22Rv1 (cell line): ENCODE data around the gene CD86.

Experiments
- H3K27ac ChIP-seq: fragments of 450-650 bp; 2 replicates; pipeline ENCODE4 v1.5.1; 2017
- ZFX ChIP-seq: fragments of 450-650 bp; IDR thresholded peaks from 2 replicates; pipeline ENCODE4 v1.6.1; 2017; ENCODE audit warnings: antibody characterized with exemption, borderline replicate concordance
- TF ChIP-seq, protein P1 (sequence below): fragments of 450-650 bp; IDR thresholded peaks from 2 replicates; pipeline ENCODE4 v1.5.1; 2017; ENCODE audit warnings: mild to moderate bottlenecking

CD86 gene

DNA sequence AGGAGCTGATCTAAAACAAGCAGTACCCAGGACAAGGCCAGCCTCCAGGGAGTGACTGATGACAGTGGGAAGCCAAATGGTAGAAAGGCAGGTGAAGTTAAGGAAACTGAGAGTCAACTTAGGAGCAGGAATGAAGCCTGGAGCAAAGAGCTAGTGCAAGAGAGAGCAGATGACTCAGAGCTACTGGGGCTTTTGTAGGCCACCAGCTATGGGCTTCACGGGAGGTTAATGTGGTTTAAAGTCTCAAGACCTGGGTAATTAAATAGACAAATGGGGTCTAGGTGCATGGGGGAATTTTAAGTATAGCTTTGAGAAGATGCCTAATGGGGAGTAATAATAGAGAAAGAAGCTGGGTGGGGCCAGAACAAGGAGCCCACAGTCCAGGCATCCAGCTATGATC, 3.1 kb downstream of the CD86 start:
- TF ChIP-seq, protein P1, sequence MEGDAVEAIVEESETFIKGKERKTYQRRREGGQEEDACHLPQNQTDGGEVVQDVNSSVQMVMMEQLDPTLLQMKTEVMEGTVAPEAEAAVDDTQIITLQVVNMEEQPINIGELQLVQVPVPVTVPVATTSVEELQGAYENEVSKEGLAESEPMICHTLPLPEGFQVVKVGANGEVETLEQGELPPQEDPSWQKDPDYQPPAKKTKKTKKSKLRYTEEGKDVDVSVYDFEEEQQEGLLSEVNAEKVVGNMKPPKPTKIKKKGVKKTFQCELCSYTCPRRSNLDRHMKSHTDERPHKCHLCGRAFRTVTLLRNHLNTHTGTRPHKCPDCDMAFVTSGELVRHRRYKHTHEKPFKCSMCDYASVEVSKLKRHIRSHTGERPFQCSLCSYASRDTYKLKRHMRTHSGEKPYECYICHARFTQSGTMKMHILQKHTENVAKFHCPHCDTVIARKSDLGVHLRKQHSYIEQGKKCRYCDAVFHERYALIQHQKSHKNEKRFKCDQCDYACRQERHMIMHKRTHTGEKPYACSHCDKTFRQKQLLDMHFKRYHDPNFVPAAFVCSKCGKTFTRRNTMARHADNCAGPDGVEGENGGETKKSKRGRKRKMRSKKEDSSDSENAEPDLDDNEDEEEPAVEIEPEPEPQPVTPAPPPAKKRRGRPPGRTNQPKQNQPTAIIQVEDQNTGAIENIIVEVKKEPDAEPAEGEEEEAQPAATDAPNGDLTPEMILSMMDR: no peak
- no peak for TF ChIP-seq ZFX
- no peak overlapping the region for H3K27ac ChIP-seq

DNA sequence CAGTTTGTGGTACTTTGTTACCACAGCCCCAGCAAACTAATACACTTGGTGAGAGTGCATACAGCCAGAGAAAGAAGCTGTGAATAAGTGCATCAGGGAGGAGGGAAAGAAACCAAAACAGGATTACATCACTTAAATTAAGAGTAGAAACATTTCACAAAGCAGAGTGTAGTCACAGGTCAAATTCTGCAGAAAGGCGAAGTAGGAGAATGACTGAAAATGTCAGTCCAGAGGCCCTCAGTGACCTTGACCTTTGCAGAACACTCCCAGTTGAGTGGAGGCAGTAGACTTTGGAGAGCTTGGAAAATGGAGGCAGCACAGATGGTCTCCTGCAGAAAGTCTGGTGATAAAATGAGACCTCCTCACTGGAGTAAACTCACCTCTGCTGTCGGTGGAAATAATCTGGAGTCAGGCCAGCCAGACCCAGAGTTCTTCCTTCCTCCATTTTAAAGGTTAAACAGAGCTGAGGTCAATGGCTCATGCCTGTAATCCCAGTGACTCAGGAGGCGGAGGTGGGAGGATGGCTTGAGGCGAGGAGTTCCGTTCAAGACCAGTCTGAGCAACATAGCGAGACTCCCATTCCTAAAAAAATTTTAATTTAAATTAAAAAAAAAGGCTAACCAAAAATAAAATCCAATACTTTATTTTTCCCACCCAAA, 5.0 kb downstream of the CD86 start:
- TF ChIP-seq, protein P1: no peak
- no peak for TF ChIP-seq ZFX
- H3K27ac ChIP-seq: no peak overlapping the region

DNA sequence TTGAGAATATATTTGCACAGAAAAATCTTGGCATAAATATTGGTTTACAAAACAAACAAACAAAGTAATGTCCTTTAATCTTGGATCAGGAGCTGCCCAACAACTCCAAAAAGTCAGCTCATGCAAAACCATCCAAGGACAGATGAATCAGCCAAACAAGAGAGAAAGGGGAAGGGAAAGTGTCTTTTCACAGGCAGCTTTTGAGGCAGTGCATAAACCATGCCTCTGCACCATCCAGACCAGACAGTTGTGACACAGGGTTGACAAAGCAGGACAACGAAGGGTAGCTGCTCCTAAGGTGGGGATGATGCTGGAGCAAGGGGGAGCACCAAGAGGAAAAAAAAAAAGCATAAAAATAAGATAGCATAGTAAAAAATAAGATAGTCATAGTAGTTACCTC, 8.7 kb downstream of the CD86 start:
- TF ChIP-seq, protein P1: no peak
- TF ChIP-seq ZFX: no peak
- H3K27ac ChIP-seq: no peak overlapping the region

DNA sequence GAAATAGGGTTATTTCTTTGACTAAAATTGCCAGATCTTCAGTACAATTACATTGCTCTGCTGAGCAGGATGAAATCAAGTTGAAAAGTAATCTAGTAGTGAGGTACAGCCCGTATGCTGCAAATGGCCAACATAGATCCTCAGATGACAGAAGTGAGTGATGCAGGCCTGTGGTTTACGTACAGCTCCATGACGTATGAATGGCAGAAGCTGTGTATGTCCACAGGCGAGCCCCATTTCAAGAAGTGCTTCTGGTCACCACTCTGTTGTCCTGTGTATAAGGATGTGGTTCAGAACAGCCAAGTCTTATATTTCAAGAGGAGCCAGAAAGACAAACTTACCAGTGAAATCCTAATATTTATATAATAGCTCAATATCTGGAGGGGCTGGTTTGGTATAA, 9.2 kb downstream of the CD86 start:
- no peak for TF ChIP-seq ZFX
- TF ChIP-seq, protein P1: no peak
- no peak overlapping the region for H3K27ac ChIP-seq

DNA sequence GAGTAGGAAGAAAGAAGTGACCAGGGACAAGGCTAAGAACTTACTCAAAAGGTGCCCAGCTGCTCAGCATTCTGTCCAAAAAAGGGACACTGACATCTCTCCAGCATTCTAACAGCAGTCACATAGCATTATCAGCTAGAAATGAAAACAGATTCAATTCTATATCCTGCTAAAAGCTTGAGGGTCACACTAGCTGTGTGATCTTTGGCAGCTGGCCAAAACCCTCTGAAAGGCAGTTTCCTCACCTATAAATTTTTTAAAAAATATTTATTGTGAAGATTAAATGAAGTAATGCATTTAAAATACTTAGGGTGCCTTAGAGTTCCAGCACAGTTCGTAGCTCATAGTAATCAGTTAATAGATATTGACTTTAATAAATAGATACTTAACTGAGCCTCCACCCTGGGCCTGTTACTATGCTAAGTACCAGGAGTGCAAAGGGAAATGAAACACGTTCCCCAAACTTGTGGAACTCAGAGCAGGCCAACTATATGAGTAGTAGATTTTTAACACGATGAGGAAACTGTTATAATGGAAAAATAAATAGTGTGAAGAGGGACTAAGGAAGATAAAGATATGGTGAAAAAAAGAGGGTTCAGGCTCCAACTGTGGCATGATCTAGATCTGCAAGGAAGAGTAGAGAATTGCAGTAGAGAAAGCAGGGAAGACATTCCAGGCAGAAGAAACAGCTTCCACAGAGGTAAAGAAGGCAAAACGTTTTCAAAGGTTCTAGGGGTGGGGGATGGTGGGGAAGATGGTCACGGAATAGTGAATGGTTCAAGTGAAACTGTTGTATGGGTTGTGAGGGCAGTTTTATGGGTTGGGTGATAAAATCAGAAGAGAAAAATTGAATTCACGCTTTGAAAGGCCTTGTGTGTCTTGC, 11.4 kb downstream of the CD86 start:
- TF ChIP-seq, protein P1: no peak
- TF ChIP-seq ZFX: no peak
- H3K27ac ChIP-seq: no peak overlapping the region

DNA sequence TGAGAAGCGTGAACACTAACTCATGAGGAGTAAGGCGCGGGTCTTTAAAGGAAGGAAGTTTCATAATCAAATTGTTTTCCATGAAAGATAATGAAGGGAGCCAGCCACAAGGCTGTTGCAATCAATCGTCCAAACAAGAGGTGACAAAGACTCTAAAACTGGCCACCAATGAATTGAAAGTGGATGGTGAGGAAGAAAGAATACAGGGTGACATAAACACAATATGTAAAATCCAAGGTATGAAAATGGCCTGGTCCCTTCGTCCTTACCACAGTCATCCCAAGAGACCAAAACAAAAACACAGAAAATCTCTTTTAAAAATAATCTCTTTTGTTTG, 12.0 kb downstream of the CD86 start:
- no peak for TF ChIP-seq ZFX
- TF ChIP-seq, protein P1: no peak

More for the DNA sequence above, 12.0 kb downstream of the CD86 start:
- H3K27ac ChIP-seq: no peak overlapping the region
